ENCODE measurements around the gene ATAD3A. TPM values are rescaled to one million over a fixed set of nuclear protein-coding genes. Genes with fewer than 3 reads are reported as not detected.

Gene ATAD3A
- total RNA-seq, 2 donors from 2014 or later = 19.6 to 74.0 TPM

DNA sequence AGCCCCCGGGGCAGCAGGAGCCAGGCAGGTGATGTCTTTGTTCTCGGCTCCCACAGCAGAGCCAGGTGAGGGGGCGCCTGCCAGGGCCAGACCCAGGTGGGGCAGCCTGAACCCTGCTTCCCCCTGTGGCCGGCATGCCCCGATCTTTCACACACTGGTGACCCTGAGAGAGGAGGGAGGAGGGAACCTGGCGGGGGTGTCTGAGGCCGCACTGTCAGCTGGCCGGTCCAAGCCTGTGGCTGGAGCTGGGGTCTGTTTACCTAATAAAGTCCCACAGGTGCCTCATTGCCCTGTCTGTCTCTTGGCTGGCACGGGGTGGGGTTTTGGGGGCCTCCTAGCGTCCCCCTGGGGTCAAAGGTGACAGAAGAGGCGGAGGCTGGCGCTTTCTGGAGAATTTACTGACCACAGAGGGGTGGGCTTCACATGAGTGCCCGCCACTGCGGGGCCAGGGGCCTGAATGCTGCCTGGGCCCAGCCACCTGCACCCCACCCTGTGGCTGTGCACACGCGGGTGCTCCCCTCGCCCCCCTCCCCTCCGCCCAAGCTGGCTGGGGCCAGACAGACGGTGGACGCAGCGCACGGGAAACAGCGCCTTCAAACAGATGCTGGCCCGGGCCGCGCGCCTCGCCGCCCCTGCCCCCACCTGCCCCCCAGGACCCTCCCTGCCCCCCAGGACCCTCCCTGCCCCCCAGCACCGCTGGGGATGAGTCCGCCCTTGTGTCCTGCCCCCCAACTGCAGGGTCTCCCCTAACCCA is 22.6 kb downstream of the ATAD3A start:
- no peak overlapping the region for H3K4me3 ChIP-seq
- intact Hi-C loops (cut with DNase I) = no loop called here
- no peaks in the 10 kb centered on the region for H3K27me3 ChIP-seq
- peaks cover 4% of the 10 kb centered on the region for H3K4me1 ChIP-seq
- TF ChIP-seq, protein P1, sequence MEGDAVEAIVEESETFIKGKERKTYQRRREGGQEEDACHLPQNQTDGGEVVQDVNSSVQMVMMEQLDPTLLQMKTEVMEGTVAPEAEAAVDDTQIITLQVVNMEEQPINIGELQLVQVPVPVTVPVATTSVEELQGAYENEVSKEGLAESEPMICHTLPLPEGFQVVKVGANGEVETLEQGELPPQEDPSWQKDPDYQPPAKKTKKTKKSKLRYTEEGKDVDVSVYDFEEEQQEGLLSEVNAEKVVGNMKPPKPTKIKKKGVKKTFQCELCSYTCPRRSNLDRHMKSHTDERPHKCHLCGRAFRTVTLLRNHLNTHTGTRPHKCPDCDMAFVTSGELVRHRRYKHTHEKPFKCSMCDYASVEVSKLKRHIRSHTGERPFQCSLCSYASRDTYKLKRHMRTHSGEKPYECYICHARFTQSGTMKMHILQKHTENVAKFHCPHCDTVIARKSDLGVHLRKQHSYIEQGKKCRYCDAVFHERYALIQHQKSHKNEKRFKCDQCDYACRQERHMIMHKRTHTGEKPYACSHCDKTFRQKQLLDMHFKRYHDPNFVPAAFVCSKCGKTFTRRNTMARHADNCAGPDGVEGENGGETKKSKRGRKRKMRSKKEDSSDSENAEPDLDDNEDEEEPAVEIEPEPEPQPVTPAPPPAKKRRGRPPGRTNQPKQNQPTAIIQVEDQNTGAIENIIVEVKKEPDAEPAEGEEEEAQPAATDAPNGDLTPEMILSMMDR (IDR thresholded peaks at IDR 0.05) = no peak
- no peak overlapping the region for H3K9ac ChIP-seq (ENCODE audit: low read depth in 2 of 2, low read length in 2 of 2)
- no peak for DNase-seq
- no peaks in the 10 kb centered on the region for H3K36me3 ChIP-seq
- no peak overlapping the region for H3K27ac ChIP-seq
- H3K9me3 ChIP-seq = no peaks in the 10 kb centered on the region

- no peak overlapping the region for H3K9ac ChIP-seq (ENCODE audit: low read depth in 2 of 2, low read length in 2 of 2)
- intact Hi-C loops (cut with DNase I) = no loop called here
- no peak for DNase-seq
These were observed 23.4 kb downstream of the ATAD3A start for GRCh38 chr1:1535201-1536018.

DNA sequence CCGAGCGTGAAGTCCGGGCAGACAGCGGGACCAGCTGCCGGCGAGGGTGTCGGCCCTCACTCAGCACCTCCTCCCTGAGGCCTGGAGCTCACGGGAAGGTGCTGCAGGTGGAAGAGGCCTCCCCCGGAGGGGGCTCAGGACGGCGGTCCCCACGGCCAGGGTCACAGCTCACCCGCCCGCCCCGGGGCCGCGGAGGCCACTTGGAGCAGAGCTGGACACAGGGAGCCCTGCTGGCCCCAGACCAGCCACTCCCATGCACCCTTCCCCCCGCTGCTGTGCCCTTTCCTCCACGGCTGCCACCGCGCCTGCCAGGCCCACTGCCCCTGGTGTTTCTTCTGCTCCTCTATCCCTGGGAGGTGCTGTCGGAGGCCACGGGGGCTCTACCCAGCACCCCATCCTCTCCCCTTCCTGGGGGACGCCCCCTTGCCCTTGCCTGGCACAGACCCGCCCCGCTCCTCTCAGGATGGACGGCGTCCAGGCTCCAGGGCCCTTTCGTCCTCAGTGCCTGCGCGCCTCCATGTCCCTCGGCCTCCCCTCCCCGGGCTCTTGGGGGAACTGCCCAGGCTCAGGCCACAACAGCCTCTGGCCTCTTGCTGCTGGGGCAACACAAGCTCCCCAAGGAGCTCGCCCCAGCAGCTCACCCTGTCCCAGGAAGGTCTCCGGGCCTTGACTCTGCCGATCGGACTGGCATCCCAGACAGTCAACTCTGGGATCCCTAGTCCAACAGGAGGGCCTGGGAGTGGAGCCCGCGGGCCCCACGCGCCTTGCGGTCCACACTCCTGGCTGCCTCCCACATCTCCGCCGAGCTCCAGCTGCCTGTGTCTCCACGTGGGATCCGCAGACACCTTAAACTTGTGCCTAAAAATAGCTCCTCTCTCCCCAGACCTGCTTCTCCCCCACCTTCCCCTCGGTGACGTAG is 24.3 kb downstream of the ATAD3A start:
- H3K27me3 ChIP-seq = no peaks in the 10 kb centered on the region
- TF ChIP-seq, protein P1 (IDR thresholded peaks at IDR 0.05) = no peak
- H3K9me3 ChIP-seq = no peaks in the 10 kb centered on the region
- no peak overlapping the region for H3K27ac ChIP-seq
- no peak overlapping the region for H3K4me3 ChIP-seq
- DNase-seq = no peak
- H3K4me1 ChIP-seq = peaks cover 4% of the 10 kb centered on the region
- intact Hi-C loops (cut with DNase I) = no loop called here
- no peak overlapping the region for H3K9ac ChIP-seq (ENCODE audit: low read depth in 2 of 2, low read length in 2 of 2)
- no peaks in the 10 kb centered on the region for H3K36me3 ChIP-seq

More at GRCh38 chr1:1535201-1536018, 23.4 kb downstream of the ATAD3A start:
- Histone ChIP-seq H3K27ac (no peak overlapping the region), H3K4me3 (no peak overlapping the region), H3K9me3 (no peaks in the 10 kb centered on the region), H3K36me3 (no peaks in the 10 kb centered on the region), H3K27me3 (no peaks in the 10 kb centered on the region), H3K4me1 (peaks cover 4% of the 10 kb centered on the region)
- TF ChIP-seq, protein P1 (IDR thresholded peaks at IDR 0.05) = no peak

DNA sequence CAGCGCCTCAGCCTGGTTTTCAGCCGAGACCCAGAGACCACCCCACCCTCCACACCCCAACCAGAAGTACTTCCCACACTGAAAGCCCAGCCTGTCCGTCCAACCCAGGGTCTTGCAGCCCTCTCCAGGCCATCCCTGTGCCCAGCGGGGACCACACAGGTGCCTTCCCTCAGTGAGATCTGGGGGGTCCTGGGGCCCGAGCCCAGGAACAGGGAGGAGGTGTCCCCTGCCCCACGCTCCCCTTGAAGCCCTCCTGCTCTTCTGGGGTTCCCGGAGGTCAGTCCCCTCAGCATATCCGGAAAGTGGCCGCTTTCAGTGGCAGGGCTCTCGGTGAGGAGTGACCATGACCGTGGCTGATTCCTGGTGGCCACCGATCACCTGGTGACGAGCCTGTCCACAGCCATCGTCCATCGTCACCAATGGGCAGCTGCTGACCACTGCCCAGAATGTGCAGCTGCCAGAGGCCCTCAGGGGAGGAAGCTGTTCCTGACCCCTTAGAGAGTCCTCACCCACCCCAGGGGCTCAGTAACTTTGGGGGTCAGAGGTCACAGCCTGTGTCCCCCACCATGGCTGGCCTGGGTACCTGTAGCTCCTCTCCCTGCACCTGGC is 25.1 kb downstream of the ATAD3A start:
- intact Hi-C loops (cut with DNase I) = no loop called here

More for the DNA sequence above, 25.1 kb downstream of the ATAD3A start:
- H3K27ac ChIP-seq = no peak overlapping the region
- DNase-seq = no peak
- no peak overlapping the region for H3K4me3 ChIP-seq
- TF ChIP-seq, protein P1 (IDR thresholded peaks at IDR 0.05) = no peak
- no peaks in the 10 kb centered on the region for H3K9me3 ChIP-seq
- H3K9ac ChIP-seq (ENCODE audit: low read depth in 2 of 2, low read length in 2 of 2) = no peak overlapping the region
- H3K27me3 ChIP-seq = no peaks in the 10 kb centered on the region
- H3K36me3 ChIP-seq = no peaks in the 10 kb centered on the region
- H3K4me1 ChIP-seq = peaks cover 4% of the 10 kb centered on the region
